Naive thymus-derived CD8-positive, alpha-beta T cell (primary cell): Measurements from ENCODE around the gene PER1. TPM values are rescaled to one million over a fixed set of nuclear protein-coding genes. Genes with fewer than 3 reads are reported as not detected.

ENCODE experiments used
- ATAC-seq, 2 donors: fragments of 150-1000 bp; cut with Tn5 transposase in 1 of 2; sonication (Bioruptor Pico), chemical (Tn5 transposase) in 1 of 2; 1 replicate in 1 of 2; 2 replicates in 1 of 2; pipeline ENCODE4 v1.10.0; 2021; ENCODE audit warnings: mild to moderate bottlenecking in 2 of 2, moderate library complexity in 2 of 2
- POLR2A ChIA-PET: fragments of 350-600 bp; sonication (Branson Sonifier 250); formaldehyde crosslinking; loops from one replicate; lab custom pipeline; 2021; ENCODE audit warnings: antibody characterized with exemption; lab: Charles Lee
- DNase-seq, 10 donors: peaks; one replicate each; pipeline versions ENCODE4 v3.0.0 to v3.0.0-alpha.2; 2020 to 2022
- H3K27ac Mint-ChIP-seq, 10 donors: one replicate each; pipeline ENCODE4 v1.8.0; 2020 to 2022; ENCODE audit warnings: mild to moderate bottlenecking in 10 of 10, mixed read lengths in 10 of 10, moderate library complexity in 4 of 10, inconsistent platforms in 1 of 10
- H3K27me3 Mint-ChIP-seq, 5 donors: one replicate each; pipeline ENCODE4 v1.8.0; 2021 to 2022; ENCODE audit warnings: mixed read lengths in 5 of 5
- H3K36me3 Mint-ChIP-seq, 3 donors: one replicate each; pipeline ENCODE4 v1.8.0; 2020 to 2022; ENCODE audit warnings: mixed read lengths in 3 of 3, mild to moderate bottlenecking in 2 of 3, inconsistent platforms in 1 of 3
- H3K4me1 Mint-ChIP-seq, 4 donors: one replicate each; pipeline ENCODE4 v1.8.0; 2021 to 2022; ENCODE audit warnings: mixed read lengths in 4 of 4
- H3K4me3 Mint-ChIP-seq, 10 donors: one replicate each; pipeline ENCODE4 v1.8.0; 2020 to 2022; ENCODE audit warnings: mild to moderate bottlenecking in 10 of 10, mixed read lengths in 10 of 10, moderate library complexity in 6 of 10, inconsistent platforms in 1 of 10
- H3K9me3 Mint-ChIP-seq, 9 donors: one replicate each; pipeline ENCODE4 v1.8.0; 2020 to 2022; ENCODE audit warnings: mixed read lengths in 9 of 9, mild to moderate bottlenecking in 3 of 9, inconsistent platforms in 1 of 9, moderate library complexity in 1 of 9
- polyA plus RNA-seq, 3 donors: library from polyadenylated mRNA; unstranded; fragments of 300-500 nt; fragmentation: Illumina TruSeq; gene quantifications; one replicate each; pipeline ENCODE4 v1.2.3, GENCODE V29; 2021
- total RNA-seq, 8 experiments: library from RNA in 2 of 8; stranded (reverse) in 2 of 8; gene quantifications; one replicate each; pipeline ENCODE4 v1.2.3 and lab custom pipeline; 2021 to 2026

PER1 gene
- total and polyA plus RNA-seq, 5 experiments from 2014 or later = 6.1 to 153 (median 11.4) TPM

DNA sequence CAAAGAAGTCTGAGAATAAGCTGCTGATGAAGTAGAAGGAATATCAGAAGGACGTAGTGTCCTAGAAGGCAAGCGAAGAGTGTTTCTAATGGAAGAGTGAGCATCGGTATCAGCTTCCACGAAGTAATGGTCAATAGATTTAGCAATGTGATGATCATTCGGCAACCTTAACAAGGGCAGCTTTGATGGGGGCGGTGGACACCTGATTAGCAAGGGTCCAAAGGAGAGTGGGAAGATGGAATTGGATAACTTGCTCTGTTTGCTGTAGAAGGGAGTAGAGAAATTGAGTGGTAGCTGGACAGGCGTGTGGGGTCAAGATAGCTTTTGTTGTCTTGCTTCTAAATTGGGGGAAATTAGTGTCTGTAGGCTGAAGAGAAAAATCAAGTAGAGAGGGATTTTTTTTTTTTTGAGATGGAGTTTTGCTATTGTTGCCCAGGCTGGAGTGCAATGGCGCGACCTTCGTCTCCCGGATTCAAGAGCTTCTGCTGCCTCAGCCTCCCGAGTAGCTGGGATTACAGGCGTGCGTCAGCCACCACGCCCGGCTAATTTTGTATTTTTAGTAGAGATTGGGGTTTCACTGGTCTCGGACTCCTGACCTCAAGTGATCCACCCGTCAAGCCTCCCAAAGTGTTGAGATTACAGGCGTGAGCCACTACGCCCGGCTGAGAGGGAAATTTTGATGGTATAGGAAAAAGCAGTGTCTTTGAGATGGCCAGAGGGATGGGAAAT lies 14.4 kb downstream of the PER1 start:
- Mint-ChIP-seq H3K4me1 (peaks cover 0 to 11% (median 6%) of the 10 kb centered on the region in 4 donors), H3K36me3 (peaks cover 0 to 27% (median 12%) of the 10 kb centered on the region in 3 donors), H3K4me3 (no peak overlapping the region), H3K27ac (no peak overlapping the region), H3K9me3 (no peaks in the 10 kb centered on the region), H3K27me3 (peaks cover 0 to 5% (median 0%) of the 10 kb centered on the region in 5 donors)
- DNase-seq = peak in 2 of 10 donors; percentile 8 to 29
- ATAC-seq = no peak
- POLR2A ChIA-PET = interaction anchor here (0.5 to 41.9 kb wide), 17 partner anchors 8 to 158 kb away, joined by 3 to 1171 read pairs (median 13); partner anchors contain the start of genes BORCS6, CTC1, HES7 and PER1

DNA sequence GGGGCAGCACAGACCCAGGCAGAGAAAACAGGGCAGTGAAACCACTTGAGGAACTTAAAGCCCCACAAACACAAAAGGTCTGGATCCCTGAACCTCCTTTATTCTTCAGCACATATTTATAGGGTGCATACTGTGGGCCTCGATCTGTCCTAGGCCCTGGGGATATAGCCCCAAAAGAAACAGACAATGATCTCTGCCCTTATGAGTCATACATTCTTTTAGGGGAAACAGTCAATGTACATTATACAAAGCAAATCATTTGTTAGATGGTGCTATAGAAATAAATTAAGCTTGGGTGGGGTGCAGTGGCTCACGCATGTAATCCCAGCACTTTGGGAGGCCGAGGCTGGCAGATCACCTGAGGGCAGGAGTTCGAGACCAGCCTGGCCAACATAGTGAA lies 18.3 kb downstream of the PER1 start:
- Mint-ChIP-seq H3K4me1 (no peaks in the 10 kb centered on the region), H3K9me3 (no peaks in the 10 kb centered on the region), H3K27ac (no peak overlapping the region), H3K36me3 (no peaks in the 10 kb centered on the region), H3K27me3 (peaks cover 0 to 5% (median 0%) of the 10 kb centered on the region in 5 donors), H3K4me3 (no peak overlapping the region)
- ATAC-seq (no peak), DNase-seq (no peak)
- POLR2A ChIA-PET = interaction anchor here (0.9 kb wide), 1 partner anchor 11 kb away, joined by 5 read pairs; no protein-coding TSS in a partner anchor

DNA sequence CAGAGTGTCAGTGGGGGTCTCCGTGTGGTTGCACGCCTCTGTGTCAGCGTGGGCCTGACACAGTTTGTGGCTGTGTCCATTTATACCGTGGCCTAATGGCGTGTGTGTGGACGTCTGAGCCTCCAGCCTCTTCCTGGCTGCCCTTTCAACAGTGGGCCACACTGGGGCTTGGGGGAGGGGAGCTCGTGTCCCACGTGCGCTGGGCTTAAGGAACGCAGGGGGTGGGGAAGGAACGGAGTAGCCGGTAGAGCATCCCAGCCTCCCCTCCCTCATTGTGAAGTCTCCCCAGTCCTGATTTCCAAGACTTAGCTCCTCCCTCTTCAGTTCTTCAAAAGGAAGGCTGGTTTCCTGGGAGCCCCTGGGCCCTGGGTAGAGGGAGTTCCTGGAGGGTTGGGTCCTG lies 18.8 kb downstream of the PER1 start:
- H3K4me3 Mint-ChIP-seq = no peak overlapping the region
- no peak overlapping the region for H3K27ac Mint-ChIP-seq
- no peaks in the 10 kb centered on the region for H3K9me3 Mint-ChIP-seq
- ATAC-seq = no peak
- peaks cover 0 to 5% (median 0%) of the 10 kb centered on the region in 5 donors for H3K27me3 Mint-ChIP-seq
- no peaks in the 10 kb centered on the region for H3K4me1 Mint-ChIP-seq
- no peak for DNase-seq
- H3K36me3 Mint-ChIP-seq = no peaks in the 10 kb centered on the region
- POLR2A ChIA-PET = interaction anchor here (0.9 to 1.1 kb wide), 2 partner anchors 11 to 13 kb away, joined by 4 to 5 read pairs; no protein-coding TSS in a partner anchor

DNA sequence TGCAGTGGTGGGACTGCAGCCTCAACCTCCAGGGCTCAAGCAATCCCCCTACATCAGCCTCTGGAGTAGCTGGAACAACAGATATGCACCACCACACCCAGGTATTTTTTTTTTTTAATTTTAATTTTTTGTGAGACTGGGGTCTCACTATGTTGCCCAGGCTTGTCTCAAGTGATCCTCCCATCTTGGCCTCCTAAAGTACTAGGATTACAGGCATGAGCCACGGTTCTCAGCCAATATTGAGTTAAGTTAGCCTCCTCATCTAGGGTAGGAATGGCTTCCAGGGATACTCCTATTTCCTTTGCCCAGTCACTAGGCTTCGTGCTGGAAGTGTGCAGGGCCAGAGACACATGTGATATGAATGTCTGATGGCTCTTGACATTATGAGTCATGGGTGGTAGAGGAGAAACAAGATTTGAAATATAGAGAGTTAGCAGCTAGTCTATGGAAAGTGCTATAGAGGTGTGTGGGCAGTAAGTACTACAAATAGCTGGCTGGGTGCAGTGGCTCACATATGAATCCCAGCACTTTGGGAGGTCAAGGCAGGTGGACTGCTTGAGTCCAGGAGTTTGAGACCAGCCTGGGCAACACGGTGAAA lies 20.3 kb downstream of the PER1 start:
- no peaks in the 10 kb centered on the region for H3K36me3 Mint-ChIP-seq
- H3K9me3 Mint-ChIP-seq = no peaks in the 10 kb centered on the region
- H3K4me1 Mint-ChIP-seq = peaks cover 4 to 5% (median 4%) of the 10 kb centered on the region in 4 donors
- ATAC-seq = no peak
- H3K27ac Mint-ChIP-seq = peak overlapping the region in 1 of 10 donors; percentile 74
- POLR2A ChIA-PET = interaction anchor here (0.7 kb wide), 1 partner anchor 167 kb away, joined by 4 read pairs; no protein-coding TSS in a partner anchor
- H3K4me3 Mint-ChIP-seq = no peak overlapping the region
- DNase-seq = no peak
- H3K27me3 Mint-ChIP-seq = peaks cover 0 to 11% (median 0%) of the 10 kb centered on the region in 5 donors

DNA sequence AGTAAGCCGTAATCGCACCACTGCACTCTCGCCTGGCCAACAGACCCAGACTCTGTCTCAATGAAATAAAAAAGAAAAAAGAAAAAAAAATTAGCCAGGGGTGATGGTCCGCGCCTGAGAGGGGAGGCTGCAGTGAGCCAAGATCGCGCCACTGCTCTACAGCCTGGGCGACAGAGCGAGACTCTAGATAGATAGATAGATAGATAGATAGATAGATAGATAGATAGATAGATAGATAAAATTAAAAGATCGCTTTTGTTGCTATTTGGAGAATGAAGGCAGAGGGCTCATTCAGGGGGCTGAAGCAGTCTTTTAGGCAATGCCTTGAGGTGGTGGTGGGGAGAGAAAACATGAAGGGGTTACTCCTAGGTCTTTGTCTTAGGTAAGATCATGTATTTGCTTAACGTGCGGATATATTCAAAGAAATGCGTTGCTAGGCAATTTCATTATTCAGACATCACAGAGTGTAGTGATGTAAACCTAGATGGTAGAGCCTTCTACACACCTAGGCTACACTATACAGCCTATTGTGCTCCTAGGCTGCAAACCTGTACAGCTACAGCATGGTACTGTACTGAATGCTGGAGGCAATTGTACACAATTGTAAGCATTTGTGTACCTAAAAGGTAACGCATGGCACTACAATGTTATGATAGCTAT lies 23.9 kb downstream of the PER1 start:
- Mint-ChIP-seq H3K4me3 (peak overlapping the region in 1 of 10 donors; percentile 9), H3K27me3 (peaks cover 0 to 30% (median 14%) of the 10 kb centered on the region in 5 donors), H3K9me3 (peaks cover 0 to 6% (median 0%) of the 10 kb centered on the region in 9 donors), H3K27ac (peak overlapping the region in 1 of 10 donors; percentile 55), H3K36me3 (peaks cover 0 to 4% (median 0%) of the 10 kb centered on the region in 3 donors), H3K4me1 (peaks cover 30 to 42% (median 35%) of the 10 kb centered on the region in 4 donors)
- no peak for DNase-seq
- no peak for ATAC-seq
- POLR2A ChIA-PET = interaction anchor here (2.3 to 3.1 kb wide), 2 partner anchors 10 to 94 kb away, joined by 12 to 15 read pairs; no protein-coding TSS in a partner anchor

DNA sequence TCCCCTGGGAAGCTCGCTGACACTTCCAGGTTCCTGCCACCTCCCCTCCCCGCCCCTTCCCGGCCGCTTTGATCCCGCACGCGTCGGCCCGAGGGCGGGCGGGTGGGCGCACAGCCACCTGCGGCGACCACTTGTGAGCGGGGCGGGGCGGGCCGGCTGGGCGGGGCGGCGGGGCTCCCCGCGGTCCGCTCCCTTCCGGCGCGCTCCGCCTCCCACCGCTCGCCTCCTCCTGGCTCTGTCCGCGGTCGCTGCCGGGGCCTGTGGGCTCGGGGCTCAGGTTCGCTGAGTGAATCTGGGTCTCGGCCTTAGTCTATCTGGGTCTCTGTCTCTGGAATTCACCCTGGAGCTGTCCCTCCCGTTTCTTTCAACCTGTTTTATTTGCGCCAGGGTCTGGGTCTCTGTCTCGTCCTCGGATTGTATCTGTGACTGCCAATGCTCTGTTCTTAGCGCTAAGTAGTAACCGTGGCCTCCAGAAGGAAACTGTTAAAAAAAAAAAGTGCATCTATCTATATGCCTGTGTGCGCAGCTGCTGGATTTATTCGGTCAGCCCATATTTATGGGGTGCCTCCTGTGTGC lies 25.6 kb downstream of the PER1 start:
- H3K36me3 Mint-ChIP-seq = peaks cover 0 to 4% (median 0%) of the 10 kb centered on the region in 3 donors
- H3K9me3 Mint-ChIP-seq = peaks cover 0 to 6% (median 0%) of the 10 kb centered on the region in 9 donors
- H3K4me3 Mint-ChIP-seq = peak overlapping the region; percentile 91 to 97 (median 94)
- POLR2A ChIA-PET = interaction anchor here (0.7 to 3.1 kb wide), 11 partner anchors 12 to 439 kb away, joined by 3 to 15 read pairs (median 4); partner anchors contain the start of gene TP53
- peak overlapping the region; percentile 69 to 100 (median 80) for H3K27ac Mint-ChIP-seq
- H3K4me1 Mint-ChIP-seq = peaks cover 35 to 53% (median 46%) of the 10 kb centered on the region in 4 donors
- ATAC-seq (peak; percentile 37 to 39), DNase-seq (peak in 7 of 10 donors; percentile 31 to 61 (median 45))
- H3K27me3 Mint-ChIP-seq = peaks cover 0 to 35% (median 21%) of the 10 kb centered on the region in 5 donors

DNA sequence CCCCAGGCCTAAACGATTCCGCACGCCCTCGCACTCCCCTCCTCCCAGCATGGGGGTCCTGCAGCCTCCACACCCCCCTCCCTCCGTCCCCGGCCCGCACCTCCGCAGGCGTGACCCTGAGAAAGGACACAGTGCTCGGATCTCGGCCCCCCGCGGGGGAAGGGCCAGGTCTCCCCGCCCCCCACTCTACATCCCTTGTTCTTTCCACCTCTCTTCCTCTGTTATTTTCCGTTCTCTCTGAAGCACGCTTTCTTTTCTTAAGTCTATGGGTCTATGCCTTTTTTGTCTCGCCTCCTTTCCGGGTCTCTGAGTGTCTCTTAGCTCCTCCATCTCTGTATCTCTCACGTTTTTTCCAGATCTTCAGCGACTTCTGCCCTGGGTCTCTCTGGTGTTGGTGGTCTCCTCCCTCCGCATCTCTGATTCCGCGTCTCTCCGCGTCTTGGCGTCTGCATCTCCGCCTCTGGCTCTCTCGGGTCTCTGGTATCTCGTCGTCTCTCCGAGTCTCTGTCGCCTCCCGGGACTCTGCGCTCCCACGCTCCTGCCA lies 26.2 kb downstream of the PER1 start:
- peaks cover 0 to 4% (median 0%) of the 10 kb centered on the region in 3 donors for H3K36me3 Mint-ChIP-seq
- H3K27ac Mint-ChIP-seq = peak overlapping the region; percentile 72 to 100 (median 84)
- H3K27me3 Mint-ChIP-seq = peaks cover 0 to 35% (median 22%) of the 10 kb centered on the region in 5 donors
- peak; percentile 2 to 5 for ATAC-seq
- H3K4me1 Mint-ChIP-seq = peaks cover 37 to 56% (median 48%) of the 10 kb centered on the region in 4 donors
- H3K9me3 Mint-ChIP-seq = peaks cover 0 to 6% (median 0%) of the 10 kb centered on the region in 9 donors
- peak in 1 of 10 donors; percentile 63 for DNase-seq
- POLR2A ChIA-PET = interaction anchor here (1.1 to 3.1 kb wide), 7 partner anchors 12 to 257 kb away, joined by 3 to 15 read pairs (median 4); no protein-coding TSS in a partner anchor
- peak overlapping the region; percentile 87 to 97 (median 94) for H3K4me3 Mint-ChIP-seq

DNA sequence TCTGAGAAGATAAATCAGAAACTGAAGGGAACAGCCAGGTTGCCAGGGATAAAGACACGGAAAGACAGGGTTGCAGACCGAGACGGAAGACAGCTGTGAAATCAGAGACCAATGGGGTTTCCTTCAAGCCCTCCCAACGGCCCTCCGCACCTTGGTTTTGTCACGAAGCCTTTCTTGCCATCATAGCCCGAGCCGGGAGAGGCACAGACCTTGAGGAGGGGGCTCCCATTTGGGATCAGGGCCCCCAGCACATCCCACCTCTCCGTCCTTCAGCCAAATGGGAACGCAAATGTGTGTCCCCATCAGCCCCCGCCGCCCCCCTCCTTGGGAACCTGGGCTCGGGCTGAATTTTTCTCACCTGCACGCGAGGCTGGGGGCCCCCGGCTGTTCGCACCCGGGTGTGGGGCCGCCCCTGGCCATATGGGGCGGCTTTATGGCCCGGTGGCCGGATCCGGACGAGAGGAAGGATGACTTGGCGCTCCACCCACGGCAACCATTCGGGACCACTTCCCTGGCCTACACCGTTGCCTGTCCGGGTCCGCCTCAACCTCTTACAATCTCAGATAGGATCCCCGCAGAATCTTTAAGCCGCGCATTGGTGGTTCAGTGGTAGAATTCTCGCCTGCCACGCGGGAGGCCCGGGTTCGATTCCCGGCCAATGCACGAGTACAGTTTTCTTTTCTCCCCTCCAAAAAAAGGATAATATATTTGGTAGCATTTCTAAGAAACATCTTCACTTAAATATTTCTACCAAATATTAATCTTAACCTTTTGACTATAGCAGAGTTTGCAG lies 26.9 kb downstream of the PER1 start:
- POLR2A ChIA-PET = interaction anchor here (0.5 to 4.0 kb wide), 11 partner anchors 13 to 257 kb away, joined by 3 to 27 read pairs (median 5); partner anchors contain the start of gene SLC25A35
- ATAC-seq (peak; percentile 39 to 50), DNase-seq (peak; percentile 76 to 99 (median 90))
- Mint-ChIP-seq H3K4me1 (peaks cover 41 to 63% (median 54%) of the 10 kb centered on the region in 4 donors), H3K27ac (peak overlapping the region in 9 of 10 donors; percentile 72 to 100 (median 87)), H3K4me3 (peak overlapping the region; percentile 87 to 97 (median 94)), H3K9me3 (peaks cover 0 to 9% (median 0%) of the 10 kb centered on the region in 9 donors), H3K36me3 (peaks cover 0 to 4% (median 0%) of the 10 kb centered on the region in 3 donors), H3K27me3 (peaks cover 0 to 40% (median 26%) of the 10 kb centered on the region in 5 donors)

DNA sequence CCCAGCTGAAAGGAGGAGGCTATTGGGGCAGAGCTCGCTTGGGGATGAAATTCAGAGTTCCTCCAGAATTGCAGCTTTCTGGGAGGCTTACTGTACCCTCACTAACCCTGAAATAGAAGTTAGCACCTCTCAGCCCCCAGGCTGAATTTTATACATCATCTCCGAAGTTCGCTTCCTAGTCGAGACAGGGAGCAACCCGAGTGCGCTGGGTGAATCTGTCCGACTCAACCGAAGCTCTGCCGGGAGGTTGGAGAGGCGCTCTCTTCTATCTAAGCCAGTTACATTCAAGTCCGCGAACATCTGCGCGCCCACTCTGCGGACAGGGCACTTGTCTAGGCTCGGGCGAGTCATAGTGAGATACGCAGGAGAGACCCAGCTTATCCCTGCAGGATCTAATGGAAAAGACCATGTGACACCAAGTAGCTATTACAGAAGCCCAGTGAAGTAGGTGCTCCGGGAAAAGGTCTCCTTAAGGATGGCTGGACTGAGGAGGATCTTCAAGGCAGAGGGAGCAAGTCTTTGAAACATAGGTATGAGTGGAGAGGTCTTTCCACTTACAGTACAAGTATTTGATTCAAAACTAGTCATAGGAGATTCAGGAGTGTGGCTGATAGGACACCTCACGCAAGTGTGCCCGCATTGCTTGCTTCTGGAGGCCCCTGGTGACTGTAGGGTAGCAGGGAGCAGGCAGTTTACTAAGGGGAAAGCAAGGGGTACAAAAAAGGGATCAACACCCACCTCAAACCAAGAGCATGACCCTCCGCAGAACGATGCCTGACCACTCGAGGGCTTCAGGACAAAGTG lies 27.7 kb downstream of the PER1 start:
- ATAC-seq = no peak
- Mint-ChIP-seq H3K4me1 (peaks cover 49 to 71% (median 62%) of the 10 kb centered on the region in 4 donors), H3K27me3 (peaks cover 0 to 39% (median 26%) of the 10 kb centered on the region in 5 donors), H3K36me3 (peaks cover 0 to 4% (median 0%) of the 10 kb centered on the region in 3 donors), H3K9me3 (peaks cover 0 to 12% (median 0%) of the 10 kb centered on the region in 9 donors), H3K4me3 (peak overlapping the region; percentile 87 to 97 (median 94)), H3K27ac (peak overlapping the region in 8 of 10 donors; percentile 55 to 100 (median 84))
- POLR2A ChIA-PET = interaction anchor here (0.5 to 4.0 kb wide), 19 partner anchors 12 to 669 kb away, joined by 3 to 27 read pairs (median 5); partner anchors contain the start of genes CTC1 and SLC25A35
- peak in 3 of 10 donors; percentile 23 to 34 (median 28) for DNase-seq
